ENCODE measurements around the gene RPL13. TPM values are rescaled to one million over a fixed set of nuclear protein-coding genes. Genes with fewer than 3 reads are reported as not detected.

Gene RPL13
- total RNA-seq, 1 experiment from 2014 or later, result 3,073 TPM

DNA sequence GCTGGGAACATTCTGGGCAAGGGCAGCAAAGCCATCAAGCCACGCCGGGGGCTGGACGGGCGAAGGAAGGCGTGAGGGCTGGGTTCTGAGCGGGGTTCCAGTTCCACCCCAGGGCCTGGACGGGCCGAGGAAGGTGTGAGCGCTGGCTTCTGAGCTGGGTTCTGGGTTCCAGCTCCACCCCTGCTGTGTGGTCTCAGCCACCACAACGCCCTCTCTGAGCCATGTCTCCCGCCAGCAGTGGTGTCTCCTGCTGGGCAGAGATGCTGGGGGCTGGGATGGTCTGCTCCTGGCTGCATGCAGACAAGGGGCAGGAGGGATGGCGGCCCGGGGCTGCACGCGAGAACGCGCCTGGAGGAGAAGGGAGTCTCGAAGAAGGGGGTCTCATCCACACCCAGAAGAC is 11.2 kb downstream of the RPL13 start:
- no peak for DNase-seq (ENCODE audit: low read depth, low spot score)
- in situ Hi-C loops (cut with HindIII; ENCODE audit: low pct_unique_long_range_greater_than_20kb, low sequenced_read_pairs), result no loop called here

DNA sequence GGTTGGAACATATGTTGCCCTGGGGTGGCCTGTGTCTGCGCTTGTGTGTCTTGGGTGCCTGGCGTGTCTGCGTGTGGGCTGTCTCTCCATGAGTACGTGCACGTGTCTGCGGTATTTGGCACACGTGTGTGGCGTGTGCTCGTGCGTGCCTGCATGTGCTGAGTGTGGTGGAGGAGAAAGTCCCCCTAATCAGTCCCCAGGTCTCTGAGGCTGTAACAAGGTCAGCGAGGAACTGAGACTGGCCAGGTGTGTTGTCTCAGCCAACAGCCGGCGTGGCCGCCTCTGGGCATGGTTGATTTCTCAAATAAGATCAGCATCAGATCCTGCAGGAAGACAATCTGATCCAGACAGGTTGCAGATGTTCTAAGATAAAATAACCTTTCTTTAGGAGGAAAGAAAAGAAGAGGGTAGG is 11.6 kb downstream of the RPL13 start:
- no peak for DNase-seq (ENCODE audit: low read depth, low spot score)
- in situ Hi-C loops (cut with HindIII; ENCODE audit: low pct_unique_long_range_greater_than_20kb, low sequenced_read_pairs), result no loop called here

DNA sequence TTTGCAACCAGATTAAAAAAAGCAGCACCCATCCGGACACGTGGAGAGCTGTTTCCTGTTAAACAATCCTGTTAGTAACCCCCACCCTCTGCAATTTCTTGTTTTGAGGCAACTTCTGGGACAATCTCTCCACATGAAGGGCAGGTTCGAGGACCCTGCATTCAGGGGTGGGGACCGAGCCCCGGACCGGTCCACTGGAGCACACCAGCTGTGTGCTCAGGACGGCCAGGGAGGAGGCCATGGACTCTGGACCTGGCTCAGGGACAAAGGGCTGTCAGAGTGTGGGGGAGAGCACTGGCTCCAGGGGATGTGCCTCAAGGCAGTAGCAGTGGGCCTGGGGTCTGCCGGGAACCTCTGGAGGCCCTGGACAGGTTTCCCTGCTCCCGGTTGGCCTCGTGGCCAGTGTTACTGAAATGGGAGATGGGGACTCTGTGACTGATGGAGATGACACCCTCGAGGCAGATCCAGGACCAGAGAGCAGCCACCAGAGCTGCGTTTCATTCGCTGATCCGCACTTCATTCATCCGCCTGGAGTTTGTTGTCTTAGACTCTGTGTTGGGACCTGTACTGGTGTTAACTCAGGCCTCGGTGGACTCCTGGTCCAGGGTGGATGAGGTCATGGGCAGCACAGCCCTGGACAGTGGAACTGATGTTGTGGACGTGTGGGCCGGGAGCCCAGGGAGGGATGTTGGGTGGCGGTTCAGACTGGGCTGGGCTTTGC is 12.2 kb downstream of the RPL13 start:
- in situ Hi-C loops (cut with HindIII; ENCODE audit: low pct_unique_long_range_greater_than_20kb, low sequenced_read_pairs), result no loop called here
- DNase-seq (ENCODE audit: low read depth, low spot score), result no peak

DNA sequence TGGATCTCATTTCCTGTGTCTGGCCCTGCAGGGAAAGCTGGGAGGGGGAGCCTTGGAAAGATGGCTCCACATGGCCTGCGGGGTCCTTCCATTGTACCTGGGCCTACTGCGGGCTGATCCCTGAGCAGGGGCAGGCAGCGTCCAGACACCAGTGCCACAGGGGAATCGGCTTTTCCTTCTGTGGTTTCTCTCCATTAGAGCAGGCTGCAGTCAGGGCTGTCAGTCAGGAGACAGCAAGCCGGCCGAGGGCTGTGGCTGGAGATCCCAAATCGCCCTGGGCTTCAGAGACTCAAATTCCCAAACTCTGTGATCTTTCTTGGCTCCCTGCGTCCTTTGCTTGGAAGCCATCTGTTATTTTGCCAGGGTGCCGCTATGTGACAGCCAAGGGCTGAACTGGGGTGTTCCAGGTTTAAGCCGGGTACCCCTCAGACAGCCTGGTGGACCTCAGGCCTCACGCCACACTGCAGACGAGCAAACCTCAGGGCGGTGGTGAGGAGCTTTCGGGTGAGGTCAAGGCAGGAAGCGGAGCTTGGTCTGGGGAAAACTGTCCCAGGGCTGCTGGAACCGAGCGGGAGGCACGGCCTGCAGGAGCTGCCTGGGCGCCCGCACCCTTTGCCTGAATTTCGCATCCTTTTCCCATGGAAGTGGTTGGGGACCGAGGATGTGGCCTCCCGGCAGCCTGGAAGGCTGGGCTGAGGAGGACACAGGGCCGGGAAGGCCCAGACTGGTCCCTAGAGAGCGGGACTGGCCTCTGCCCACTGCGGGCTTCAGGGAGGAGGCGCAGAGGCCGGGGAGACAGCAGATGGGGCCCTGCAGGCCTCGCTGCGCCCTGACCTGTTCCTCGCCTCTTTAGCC is 13.6 kb downstream of the RPL13 start:
- in situ Hi-C loops (cut with HindIII; ENCODE audit: low pct_unique_long_range_greater_than_20kb, low sequenced_read_pairs), result no loop called here
- no peak for DNase-seq (ENCODE audit: low read depth, low spot score)

DNA sequence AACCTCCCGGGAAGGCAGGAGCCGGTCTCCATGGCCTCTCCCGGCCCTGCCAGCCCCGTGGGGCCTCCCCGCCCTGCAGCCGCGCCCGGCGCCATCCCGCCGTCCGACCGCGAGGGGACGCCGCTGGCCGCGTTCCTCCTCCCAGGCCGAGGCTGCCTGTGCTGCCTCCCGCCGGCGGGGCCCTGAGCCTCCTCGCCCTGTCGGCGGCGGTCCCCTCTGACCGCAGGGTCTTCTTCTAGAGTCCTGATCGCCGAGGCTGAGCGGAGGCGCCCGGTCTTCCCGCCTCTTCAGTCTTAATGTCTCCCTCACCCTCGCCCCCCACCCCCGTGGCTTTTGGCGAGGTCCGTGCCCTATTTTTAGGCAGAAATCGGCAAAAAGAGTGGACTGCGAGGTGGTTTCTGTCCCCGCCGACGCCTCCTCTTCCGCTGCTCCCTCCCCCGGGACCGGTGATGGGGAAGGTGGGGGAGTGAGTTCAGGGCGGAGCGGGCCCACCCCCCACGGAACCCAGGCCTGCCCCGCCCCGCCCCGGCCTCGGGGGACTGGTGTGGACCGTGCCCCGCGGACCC is 14.3 kb downstream of the RPL13 start:
- DNase-seq (ENCODE audit: low read depth, low spot score), result peak; percentile 49
- in situ Hi-C loops (cut with HindIII; ENCODE audit: low pct_unique_long_range_greater_than_20kb, low sequenced_read_pairs), result no loop called here

DNA sequence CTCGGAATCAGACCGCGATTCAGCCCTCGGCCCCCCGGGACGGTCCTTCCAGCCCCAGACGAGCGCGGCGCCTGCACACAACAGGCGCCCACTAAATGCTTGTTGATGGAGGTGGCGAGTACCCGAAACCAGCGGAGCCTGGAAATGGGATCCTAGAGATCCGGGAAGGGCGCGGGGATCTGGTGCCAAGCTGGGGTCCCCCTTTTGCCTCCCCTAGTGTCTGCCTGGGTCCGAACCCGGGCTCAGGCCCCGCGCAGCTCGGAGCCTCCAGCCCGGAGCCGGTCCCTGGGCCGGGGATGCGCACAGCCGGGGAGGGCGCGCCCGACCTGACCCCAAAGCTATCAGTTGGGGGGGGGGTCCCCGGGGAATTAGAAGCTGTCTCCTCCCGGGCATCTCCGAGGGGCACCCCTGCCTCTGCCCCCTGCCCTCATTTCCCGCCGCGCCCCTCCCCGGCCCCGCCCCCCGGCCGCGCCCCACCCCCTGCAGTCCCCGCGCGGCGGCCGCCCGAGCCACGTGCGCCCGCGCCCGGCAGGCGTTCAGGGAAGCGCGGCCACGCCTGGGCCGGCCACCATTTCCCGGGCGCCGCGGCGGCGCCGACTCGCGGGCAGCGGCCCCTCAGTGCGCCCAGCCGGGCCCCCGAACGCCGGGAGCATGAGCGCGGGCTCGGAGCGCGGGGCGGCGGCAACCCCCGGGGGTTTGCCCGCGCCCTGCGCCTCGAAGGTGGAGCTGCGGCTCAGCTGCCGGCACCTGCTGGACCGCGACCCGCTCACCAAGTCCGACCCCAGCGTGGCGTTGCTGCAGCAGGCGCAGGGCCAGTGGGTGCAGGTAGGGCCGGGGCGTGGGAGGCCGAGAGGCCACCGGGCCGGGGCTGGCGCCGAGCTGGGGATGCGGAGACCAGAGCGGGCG is 15.0 kb downstream of the RPL13 start, which contains the start of gene CPNE7:
CPNE7 (plus strand) TSS at position 512 of the 906 bp plus-strand sequence; CDS start at position 652, 140 bp downstream.
- DNase-seq (ENCODE audit: low read depth, low spot score), result no peak
- in situ Hi-C loops (cut with HindIII; ENCODE audit: low pct_unique_long_range_greater_than_20kb, low sequenced_read_pairs), result no loop called here

DNA sequence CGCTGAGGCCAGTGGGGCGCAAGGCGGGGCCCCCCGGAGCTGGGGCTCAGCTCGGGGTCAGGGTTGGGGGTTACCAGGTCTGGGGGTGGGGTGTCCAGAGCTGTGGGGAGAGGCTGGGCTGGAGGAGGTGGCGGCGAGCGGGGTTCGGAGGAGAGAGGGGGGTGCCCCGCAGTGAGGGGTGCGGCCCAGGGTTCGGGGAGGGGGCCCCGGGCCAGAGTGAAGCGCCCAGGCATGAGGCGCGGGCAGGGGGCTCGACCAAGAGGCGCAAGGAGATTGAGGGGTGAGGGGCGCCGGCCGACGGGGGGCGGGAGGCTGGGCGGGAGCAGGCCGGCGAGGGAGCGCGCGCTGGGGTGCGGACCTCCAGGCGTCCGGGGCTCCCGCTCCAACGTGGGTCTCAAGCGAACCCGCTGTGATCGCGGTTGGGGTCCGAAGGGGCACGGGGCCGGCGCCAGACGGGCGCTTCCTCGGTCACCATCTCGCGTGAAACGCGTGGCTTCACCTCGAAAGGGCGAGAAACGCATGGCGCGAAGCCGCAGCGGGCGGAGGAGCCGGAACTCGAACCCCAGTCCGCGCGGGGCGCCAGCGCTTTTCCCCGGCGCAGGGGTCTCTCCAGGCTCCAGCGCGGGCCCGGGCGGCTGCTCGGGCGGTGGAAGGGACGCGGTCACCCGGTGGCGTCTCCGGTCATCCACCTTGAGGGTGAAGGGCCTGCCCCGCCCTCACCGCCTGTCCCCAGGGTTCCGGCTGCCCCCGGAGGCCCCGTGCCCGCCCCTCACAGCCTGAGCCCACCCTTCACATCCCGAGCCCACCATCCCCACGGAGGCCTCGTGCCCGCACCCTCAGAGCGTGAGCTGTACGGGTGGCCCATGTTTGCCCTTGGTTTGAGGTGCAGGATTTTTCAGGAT is 15.9 kb downstream of the RPL13 start:
- in situ Hi-C loops (cut with HindIII; ENCODE audit: low pct_unique_long_range_greater_than_20kb, low sequenced_read_pairs), result no loop called here
- no peak for DNase-seq (ENCODE audit: low read depth, low spot score)

DNA sequence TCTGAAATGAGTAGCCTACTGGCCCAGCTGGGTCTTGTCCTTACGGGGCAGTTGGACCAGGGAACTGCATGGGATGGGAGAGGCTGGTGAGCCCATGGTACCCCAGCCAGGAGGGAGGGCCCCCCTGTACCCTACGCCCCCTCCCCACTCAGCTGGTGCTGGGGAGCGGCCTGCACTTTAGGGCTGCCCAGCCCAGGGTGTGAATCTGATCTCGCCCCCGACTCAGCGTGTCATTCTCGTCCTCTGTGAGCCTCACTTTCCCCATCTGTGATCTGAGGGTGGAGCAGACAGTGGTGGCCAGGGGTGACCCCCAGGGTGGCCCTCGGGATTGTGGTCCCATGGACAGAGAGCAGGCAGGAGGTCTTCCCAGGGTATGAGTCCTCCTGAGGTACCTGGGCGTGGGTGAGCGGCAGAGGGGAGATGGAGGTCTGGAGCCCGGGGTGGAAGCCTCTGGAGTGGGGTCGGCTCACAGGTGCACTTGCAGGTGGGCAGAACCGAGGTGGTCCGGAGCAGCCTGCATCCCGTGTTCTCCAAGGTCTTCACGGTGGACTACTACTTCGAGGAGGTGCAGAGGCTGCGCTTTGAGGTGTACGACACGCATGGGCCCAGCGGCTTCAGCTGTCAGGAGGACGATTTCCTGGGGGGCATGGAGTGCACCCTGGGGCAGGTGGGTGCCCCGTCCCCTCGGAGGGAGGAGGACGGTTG is 16.7 kb downstream of the RPL13 start:
- in situ Hi-C loops (cut with HindIII; ENCODE audit: low pct_unique_long_range_greater_than_20kb, low sequenced_read_pairs), result no loop called here
- no peak for DNase-seq (ENCODE audit: low read depth, low spot score)

DNA sequence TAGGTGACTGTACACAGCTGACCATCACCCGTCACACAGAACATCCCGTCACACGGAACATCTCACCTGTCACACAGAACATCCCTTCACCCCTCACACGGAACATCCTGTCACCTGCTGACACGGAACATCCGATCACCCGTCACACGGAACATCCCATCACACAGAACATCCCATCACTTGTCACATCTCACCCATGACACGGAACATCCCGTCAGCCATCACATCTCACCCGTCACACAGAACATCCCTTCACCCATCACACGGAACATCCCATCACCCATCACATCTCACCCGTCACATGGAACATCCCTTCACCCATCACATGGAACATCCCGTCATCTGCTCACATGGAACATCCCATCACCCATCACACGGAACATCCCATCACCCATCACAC is 18.9 kb downstream of the RPL13 start:
- DNase-seq (ENCODE audit: low read depth, low spot score), result no peak
- in situ Hi-C loops (cut with HindIII; ENCODE audit: low pct_unique_long_range_greater_than_20kb, low sequenced_read_pairs), result no loop called here

DNA sequence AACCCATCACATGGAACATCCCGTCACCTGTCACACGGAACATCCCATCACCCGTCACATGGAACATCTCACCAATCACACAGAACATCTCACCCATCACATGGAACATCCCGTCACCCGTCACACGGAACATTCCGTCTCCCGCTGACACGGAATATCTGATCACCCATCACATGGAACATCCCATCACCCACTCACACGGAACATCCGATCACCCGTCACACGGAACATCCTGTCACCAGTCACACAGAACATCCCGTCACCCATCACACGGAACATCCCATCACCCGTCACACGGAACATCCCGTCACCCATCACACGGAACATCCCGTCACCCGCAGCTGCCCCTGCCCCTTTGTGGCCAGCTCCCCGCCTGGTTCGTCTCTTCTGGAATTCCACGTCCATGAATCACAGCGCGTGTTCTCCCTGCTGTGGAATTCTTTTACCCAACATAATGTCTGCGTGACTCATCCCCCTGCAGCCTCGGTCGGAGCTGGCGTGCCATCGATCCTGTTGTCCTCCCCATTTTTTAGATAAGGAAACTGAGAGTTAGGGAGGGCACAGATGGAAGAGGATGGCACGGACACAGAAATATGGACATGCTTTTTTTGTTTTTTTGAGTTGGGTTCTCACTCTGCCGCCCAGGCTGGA is 20.7 kb downstream of the RPL13 start:
- in situ Hi-C loops (cut with HindIII; ENCODE audit: low pct_unique_long_range_greater_than_20kb, low sequenced_read_pairs), result no loop called here
- no peak for DNase-seq (ENCODE audit: low read depth, low spot score)

DNA sequence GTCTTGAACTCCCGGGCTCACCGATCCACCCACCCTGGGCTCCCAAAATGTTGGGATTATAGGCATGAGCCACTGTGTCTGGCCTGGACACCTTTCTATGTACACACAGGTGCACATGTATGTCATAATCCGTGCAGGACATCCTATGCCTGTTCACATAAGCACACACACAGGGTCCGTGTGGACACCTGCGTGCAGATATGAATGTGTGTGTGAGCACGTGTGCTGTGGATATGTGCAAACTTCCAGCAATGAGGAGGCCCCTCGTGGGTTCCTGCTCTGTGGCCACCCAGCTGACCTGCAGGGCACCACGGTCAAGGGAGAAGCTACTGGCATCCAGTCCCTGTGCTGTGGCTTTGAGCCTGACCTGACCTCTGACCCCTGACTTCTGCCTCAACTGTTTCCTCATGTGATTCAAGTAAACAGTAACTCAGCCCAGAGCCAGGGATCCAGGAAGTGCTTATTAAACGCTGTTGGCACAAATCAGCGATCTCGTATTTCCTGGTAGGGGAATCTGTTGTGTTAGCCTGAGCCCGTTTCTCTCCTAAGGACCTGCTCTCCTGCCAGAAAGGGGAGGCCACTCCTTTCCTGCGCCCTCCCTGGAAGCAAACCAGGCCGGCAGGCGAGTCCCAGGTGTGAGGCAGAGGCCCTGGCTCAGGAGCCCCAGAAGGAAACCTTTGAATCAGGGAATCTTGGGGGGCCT is 21.5 kb downstream of the RPL13 start:
- in situ Hi-C loops (cut with HindIII; ENCODE audit: low pct_unique_long_range_greater_than_20kb, low sequenced_read_pairs), result no loop called here
- no peak for DNase-seq (ENCODE audit: low read depth, low spot score)

DNA sequence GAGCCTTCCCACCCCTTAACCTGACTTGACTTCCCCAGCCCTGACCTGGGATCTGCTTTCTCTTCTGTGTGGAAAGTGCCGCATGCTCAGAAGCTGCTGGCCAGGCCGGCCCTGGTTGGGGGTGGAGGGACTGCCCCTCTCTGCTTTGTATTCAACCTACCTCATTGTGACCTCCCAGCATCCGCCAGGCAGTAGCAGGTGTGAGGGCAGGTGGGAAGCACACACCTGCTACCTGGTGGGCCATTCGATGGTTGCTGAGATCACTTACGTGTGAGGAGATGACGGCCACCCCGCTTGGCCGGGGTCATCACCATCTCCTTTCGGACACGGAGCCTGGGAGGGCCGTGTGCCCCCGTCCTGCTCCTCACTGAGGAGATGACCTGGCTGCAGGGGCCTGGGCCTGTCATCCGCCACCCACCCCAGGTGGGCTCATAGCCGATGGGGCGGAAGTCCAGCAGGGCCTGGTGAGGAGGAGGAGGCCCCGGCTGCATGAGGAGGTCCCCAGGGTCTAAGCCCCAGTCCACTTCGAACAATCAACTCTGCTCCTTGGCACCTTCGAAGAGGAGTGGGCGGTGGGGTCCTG is 22.2 kb downstream of the RPL13 start:
- no peak for DNase-seq (ENCODE audit: low read depth, low spot score)
- in situ Hi-C loops (cut with HindIII; ENCODE audit: low pct_unique_long_range_greater_than_20kb, low sequenced_read_pairs), result no loop called here

DNA sequence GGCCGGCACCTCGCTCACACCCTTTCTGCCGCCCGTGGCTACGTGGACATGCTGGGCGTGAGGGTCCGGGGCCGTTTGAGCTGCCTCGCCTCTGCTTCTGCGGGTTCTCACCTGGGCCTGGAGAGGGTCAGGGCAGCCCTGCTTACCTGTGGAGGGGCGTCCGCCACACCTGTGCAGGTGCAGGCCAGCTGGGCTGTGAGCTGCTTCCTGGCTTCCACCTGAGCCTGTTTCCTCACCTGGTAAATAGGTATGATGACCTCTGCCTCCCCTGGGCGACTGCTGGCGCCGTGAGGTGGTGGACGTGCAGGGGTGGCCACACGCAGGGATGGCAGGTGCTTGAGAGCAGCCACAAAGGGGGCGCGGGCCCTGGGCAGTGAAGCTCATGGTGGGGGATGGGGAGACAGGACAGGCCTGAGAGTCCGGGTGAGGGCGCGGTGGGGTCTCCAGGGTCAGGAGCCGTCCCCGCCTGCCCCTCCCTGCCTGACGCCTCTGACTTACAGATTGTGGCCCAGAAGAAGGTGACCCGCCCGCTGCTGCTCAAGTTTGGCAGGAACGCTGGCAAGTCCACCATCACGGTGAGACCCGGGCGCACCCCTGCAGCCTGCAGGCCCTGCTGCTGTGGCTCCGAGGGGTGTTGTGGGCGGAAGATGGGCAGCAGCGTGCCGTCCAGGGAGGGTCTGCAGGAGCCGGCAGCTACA is 22.9 kb downstream of the RPL13 start:
- in situ Hi-C loops (cut with HindIII; ENCODE audit: low pct_unique_long_range_greater_than_20kb, low sequenced_read_pairs), result no loop called here
- no peak for DNase-seq (ENCODE audit: low read depth, low spot score)

DNA sequence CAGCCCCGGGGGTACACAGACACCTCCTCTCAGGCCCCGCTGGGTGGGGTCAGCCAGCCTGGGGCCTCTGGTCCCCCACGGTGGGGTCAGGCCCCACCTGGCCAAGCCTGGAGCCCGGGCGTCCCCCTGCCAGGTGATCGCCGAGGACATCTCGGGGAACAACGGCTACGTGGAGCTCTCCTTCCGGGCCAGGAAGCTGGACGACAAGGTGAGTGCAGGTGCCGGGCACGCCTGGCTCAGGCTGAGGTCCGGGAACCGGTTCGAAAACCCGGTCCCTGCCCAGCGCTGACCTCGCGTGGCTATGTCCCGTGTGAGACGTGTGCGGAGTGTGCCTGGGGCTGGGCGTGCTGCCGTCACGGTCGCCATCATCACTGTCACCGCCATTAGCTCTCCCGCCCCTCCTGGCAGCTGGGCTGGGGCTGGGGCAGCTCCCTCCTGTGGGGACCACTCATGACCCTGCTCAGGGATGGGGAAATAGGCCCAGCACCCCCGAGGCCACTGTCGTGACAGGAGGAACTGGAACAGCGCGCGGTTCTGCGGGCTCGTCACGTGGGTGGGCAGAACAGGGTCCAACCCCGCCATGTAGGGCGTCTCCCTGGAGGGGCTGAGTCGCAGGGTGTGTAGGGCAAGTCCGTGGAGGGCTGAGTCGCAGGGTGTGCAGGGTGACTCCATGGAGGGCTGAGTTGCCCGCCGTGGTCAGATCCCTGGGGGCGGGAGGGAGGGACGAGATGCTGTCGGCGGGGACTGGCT is 23.6 kb downstream of the RPL13 start:
- no peak for DNase-seq (ENCODE audit: low read depth, low spot score)
- in situ Hi-C loops (cut with HindIII; ENCODE audit: low pct_unique_long_range_greater_than_20kb, low sequenced_read_pairs), result no loop called here
